D721Med (cell line): Measurements from ENCODE around the gene HSBP1L1.

ENCODE experiments used
- DNase-seq: peaks from one replicate; pipeline ENCODE4 v3.0.0; 2011; ENCODE audit warnings: low spot score; ENCODE audit not compliant: insufficient read length
- FAIRE-seq: peaks from 2 replicates; lab custom pipeline; 2011; peaks lifted over from hg19 to GRCh38; lab: Jason Lieb, UNC
- TF ChIP-seq, protein P1 (sequence below): IDR thresholded peaks from 2 replicates; pipeline ENCODE4 v1.5.1; 2012; ENCODE audit warnings: mild to moderate bottlenecking, control low read depth; ENCODE audit not compliant: insufficient read depth; ENCODE audit errors: missing control alignments

Gene HSBP1L1

GRCh38 chr18:79951545-79952455, 12.6 kb upstream of the HSBP1L1 start, which contains the start of gene SLC66A2:
Gene SLC66A2 (minus strand): TSS chr18:79951653. CDS start chr18:79950926, 727 bp downstream.
- FAIRE-seq (no peak), DNase-seq (peak; percentile 98)
- TF ChIP-seq, protein P1, sequence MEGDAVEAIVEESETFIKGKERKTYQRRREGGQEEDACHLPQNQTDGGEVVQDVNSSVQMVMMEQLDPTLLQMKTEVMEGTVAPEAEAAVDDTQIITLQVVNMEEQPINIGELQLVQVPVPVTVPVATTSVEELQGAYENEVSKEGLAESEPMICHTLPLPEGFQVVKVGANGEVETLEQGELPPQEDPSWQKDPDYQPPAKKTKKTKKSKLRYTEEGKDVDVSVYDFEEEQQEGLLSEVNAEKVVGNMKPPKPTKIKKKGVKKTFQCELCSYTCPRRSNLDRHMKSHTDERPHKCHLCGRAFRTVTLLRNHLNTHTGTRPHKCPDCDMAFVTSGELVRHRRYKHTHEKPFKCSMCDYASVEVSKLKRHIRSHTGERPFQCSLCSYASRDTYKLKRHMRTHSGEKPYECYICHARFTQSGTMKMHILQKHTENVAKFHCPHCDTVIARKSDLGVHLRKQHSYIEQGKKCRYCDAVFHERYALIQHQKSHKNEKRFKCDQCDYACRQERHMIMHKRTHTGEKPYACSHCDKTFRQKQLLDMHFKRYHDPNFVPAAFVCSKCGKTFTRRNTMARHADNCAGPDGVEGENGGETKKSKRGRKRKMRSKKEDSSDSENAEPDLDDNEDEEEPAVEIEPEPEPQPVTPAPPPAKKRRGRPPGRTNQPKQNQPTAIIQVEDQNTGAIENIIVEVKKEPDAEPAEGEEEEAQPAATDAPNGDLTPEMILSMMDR, result no peak

DNA sequence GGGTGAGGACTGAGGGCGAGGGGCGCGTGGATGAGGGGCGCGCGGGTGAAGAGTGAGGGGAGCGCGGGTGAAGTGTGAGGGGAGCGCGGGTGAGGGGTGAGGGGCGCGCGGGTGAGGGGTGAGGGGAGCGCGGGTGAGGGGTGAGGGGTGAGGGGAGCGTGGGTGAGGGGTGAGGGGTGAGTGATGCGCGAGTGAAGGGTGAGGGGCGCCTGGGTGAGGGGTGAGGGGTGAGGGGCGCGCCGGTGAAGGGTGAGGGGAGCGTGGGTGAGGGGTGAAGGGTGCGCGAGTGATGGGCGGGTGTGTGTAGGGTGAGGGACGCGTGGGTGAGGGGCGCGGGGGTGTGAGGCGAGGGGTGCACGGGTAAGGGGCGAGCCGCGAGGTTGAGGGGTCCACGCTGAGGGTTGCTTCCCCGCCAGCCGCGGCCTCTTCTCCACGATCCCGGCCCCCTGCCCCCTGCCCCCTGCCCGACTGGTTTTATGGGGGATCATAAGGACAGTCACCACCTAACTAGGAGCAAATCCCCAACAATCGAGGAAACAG, 11.9 kb upstream of the HSBP1L1 start:
- TF ChIP-seq, protein P1, result no peak

DNA sequence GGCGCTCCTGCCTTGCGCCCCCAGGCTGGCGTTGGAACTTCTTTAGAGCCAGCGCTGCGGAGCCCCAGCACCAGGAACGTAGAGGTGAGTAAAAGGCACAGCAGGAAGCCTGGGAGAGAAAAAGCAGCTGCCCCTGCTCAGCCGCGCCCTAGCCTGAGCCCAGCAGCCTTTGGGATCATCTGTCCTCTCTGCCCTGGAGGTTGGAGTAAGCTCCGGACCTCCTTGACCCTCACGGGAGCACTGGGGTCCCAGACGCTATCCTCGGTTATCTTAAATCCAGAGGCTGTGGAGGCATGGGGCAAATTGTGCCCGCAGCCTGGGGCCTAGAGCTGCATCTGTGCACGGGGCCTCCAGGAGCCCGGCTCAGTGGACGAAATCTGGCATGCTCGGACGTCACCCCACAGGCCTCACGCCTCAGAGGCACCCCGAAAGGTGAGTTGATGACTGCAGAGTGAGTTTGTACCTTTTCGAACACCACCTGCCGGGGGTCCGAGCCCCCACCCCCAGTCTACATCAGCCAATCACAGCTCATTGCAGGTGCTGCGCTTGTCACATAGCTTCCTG, 11.4 kb upstream of the HSBP1L1 start:
- TF ChIP-seq, protein P1, result no peak
- FAIRE-seq, result peak; percentile 6

More for the DNA sequence above, 11.9 kb upstream of the HSBP1L1 start:
- no peak for FAIRE-seq
- DNase-seq, result no peak

DNA sequence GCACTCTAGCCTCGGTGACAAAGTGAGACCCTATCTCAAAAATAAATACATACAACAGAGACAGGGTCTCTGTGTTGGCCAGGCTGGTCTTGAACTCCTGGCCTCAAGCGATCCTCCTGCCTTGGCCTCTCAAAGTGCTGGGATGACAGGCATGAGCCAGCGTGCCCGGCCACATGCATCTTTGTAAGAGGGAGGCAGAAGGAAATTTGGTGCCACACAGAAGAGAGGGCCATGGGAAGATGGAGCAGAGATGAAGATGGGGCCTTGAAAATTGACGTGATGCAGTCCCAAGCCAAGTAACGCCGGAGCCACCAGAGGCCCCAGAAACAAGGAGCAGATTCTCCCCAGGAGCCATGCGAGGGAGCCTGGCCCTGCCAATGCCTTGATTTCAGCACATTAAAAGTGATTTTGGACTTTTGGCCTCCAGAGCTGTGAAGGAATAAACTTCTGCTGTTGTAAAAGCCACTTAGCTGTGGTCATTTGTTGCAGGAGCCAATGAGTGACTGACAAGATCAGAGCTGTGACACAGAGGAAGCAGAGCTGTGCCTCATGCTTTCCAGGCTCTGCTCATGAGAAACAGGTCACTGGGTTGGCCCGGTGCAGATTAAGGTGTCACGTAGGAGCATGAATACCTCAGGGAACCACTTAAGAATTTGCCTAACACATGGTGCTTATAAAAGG, 10.3 kb upstream of the HSBP1L1 start:
- FAIRE-seq, result peak; percentile 84
- TF ChIP-seq, protein P1, result no peak
- DNase-seq, result no peak

More for the DNA sequence above, 11.4 kb upstream of the HSBP1L1 start:
- DNase-seq, result no peak

- TF ChIP-seq, protein P1, result no peak
- DNase-seq, result no peak
Observed at GRCh38 chr18:79954791-79955190, 9.7 kb upstream of the HSBP1L1 start.

GRCh38 chr18:79955302-79956075, 9.0 kb upstream of the HSBP1L1 start:
- no peak for DNase-seq
- TF ChIP-seq, protein P1, result no peak
- peak; percentile 95 for FAIRE-seq

More at GRCh38 chr18:79954791-79955190, 9.7 kb upstream of the HSBP1L1 start:
- no peak for FAIRE-seq
